ENCODE data around the gene CTNND2.
"Not testable (repeated sequence)": the region's sequence is repeated elsewhere in the genome, so short reads cannot be mapped to it uniquely, and the experiment has no call there.

The CTNND2 gene

GRCh38 chr5:11319836-11320580 is 584.2 kb downstream of the CTNND2 start:
- no peak for DNase-seq (ENCODE audit: low spot score)

- not testable (repeated sequence) for DNase-seq (ENCODE audit: low spot score)
Measured at GRCh38 chr5:11313694-11314093, 590.6 kb downstream of the CTNND2 start.

- no peak for DNase-seq (ENCODE audit: low spot score)
Measured at GRCh38 chr5:11311731-11312130, 592.5 kb downstream of the CTNND2 start.

GRCh38 chr5:11311272-11311671 is 593.0 kb downstream of the CTNND2 start:
- DNase-seq (ENCODE audit: low spot score), result no peak

GRCh38 chr5:11310158-11310557 is 594.1 kb downstream of the CTNND2 start:
- no peak for DNase-seq (ENCODE audit: low spot score)

- DNase-seq (ENCODE audit: low spot score), result no peak
Measured at GRCh38 chr5:11306365-11306764, 597.9 kb downstream of the CTNND2 start.

GRCh38 chr5:11305245-11305644 is 599.0 kb downstream of the CTNND2 start:
- no peak for DNase-seq (ENCODE audit: low spot score)

- no peak for DNase-seq (ENCODE audit: low spot score)
Measured at GRCh38 chr5:11304641-11305040, 599.6 kb downstream of the CTNND2 start.

GRCh38 chr5:11302663-11303062 is 601.6 kb downstream of the CTNND2 start:
- no peak for DNase-seq (ENCODE audit: low spot score)

- no peak for DNase-seq (ENCODE audit: low spot score)
Measured at GRCh38 chr5:11301171-11301570, 603.1 kb downstream of the CTNND2 start.

GRCh38 chr5:11300736-11301135 is 603.5 kb downstream of the CTNND2 start:
- no peak for DNase-seq (ENCODE audit: low spot score)

- DNase-seq (ENCODE audit: low spot score), result no peak
Measured at GRCh38 chr5:11298877-11299276, 605.4 kb downstream of the CTNND2 start.

- DNase-seq (ENCODE audit: low spot score), result no peak
Measured at GRCh38 chr5:11293523-11293922, 610.7 kb downstream of the CTNND2 start.

GRCh38 chr5:11292648-11293356 is 611.4 kb downstream of the CTNND2 start:
- DNase-seq (ENCODE audit: low spot score), result no peak

- no peak for DNase-seq (ENCODE audit: low spot score)
Measured at GRCh38 chr5:11289733-11290132, 614.5 kb downstream of the CTNND2 start.

GRCh38 chr5:11289208-11289607 is 615.0 kb downstream of the CTNND2 start:
- no peak for DNase-seq (ENCODE audit: low spot score)

- DNase-seq (ENCODE audit: low spot score), result no peak
Measured at GRCh38 chr5:11281842-11282241, 622.4 kb downstream of the CTNND2 start.

GRCh38 chr5:11277323-11277722 is 626.9 kb downstream of the CTNND2 start:
- no peak for DNase-seq (ENCODE audit: low spot score)

- no peak for DNase-seq (ENCODE audit: low spot score)
Measured at GRCh38 chr5:11273180-11273903, 630.9 kb downstream of the CTNND2 start.

GRCh38 chr5:11269515-11269914 is 634.7 kb downstream of the CTNND2 start:
- DNase-seq (ENCODE audit: low spot score), result no peak

- no peak for DNase-seq (ENCODE audit: low spot score)
Measured at GRCh38 chr5:11268891-11269290, 635.4 kb downstream of the CTNND2 start.

GRCh38 chr5:11266331-11266730 is 637.9 kb downstream of the CTNND2 start:
- DNase-seq (ENCODE audit: low spot score), result no peak

- DNase-seq (ENCODE audit: low spot score), result no peak
Measured at GRCh38 chr5:11261241-11261640, 643.0 kb downstream of the CTNND2 start.

Data from SK-N-DZ (cell line).